HepG2 (cell line): ENCODE data around the gene ATP1B2. TPM values are rescaled to one million over a fixed set of nuclear protein-coding genes. Genes with fewer than 3 reads are reported as not detected.

ENCODE experiments used
- ATAC-seq: fragments of 200-7000 bp; cut with Tn5 transposase; 3 replicates; pipeline ENCODE4 v1.9.1; 2020; ENCODE audit warnings: mild to moderate bottlenecking, moderate library complexity
- BruUV-seq: library from RNA; stranded (reverse); fragments of 400-500 nt; replicated peaks from 2 replicates; lab custom pipeline; 2021; lab: Mats Ljungman, UMichigan
- CTCF ChIA-PET: fragments of 300-600 bp; formaldehyde crosslinking; extraction: SDS; loops from one replicate; lab custom pipeline; 2021; ENCODE audit warnings: low total read pairs, inconsistent platforms, low intra/inter-chr PET ratio; lab: Yijun Ruan, JAX
- POLR2A ChIA-PET: fragments of 350-600 bp; sonication (Branson Sonifier 250); formaldehyde crosslinking; loops from one replicate; lab custom pipeline; 2020; ENCODE audit warnings: antibody characterized with exemption, inconsistent platforms; lab: Yijun Ruan, JAX
- DNase-seq: peaks from one replicate; pipeline ENCODE4 v3.0.0-alpha.2; 2015; ENCODE audit warnings: low spot score
- FAIRE-seq: peaks from 3 replicates; lab custom pipeline; 2011; peaks lifted over from hg19 to GRCh38; lab: Jason Lieb, UNC
- H2AFZ ChIP-seq: one replicate; pipeline ENCODE4 v1.6.1; 2011; ENCODE audit warnings: low read length, inconsistent platforms
- H3K27ac ChIP-seq: fragments of 300-600 bp; 3 replicates; pipeline ENCODE4 v1.8.0; 2011; ENCODE audit warnings: mixed run types, mild to moderate bottlenecking, mixed read lengths, low read length, inconsistent platforms; ENCODE audit not compliant: insufficient read depth; ENCODE audit errors: extremely low read length
- H3K27me3 ChIP-seq, 2 experiments: fragments of 200-600 bp in 1 of 2; 2 replicates in 1 of 2; 3 replicates in 1 of 2; pipeline versions ENCODE4 v1.6.0 to v1.8.0; 2011; ENCODE audit warnings: low read length in 2 of 2, mild to moderate bottlenecking in 2 of 2, moderate library complexity in 2 of 2, inconsistent platforms in 1 of 2; ENCODE audit not compliant: insufficient read depth in 2 of 2, control insufficient read depth in 1 of 2
- H3K36me3 ChIP-seq, 2 experiments: fragments of 200-600 bp in 1 of 2; replicated peaks in 1 of 2; 2 replicates in 1 of 2; 3 replicates in 1 of 2; pipeline versions ENCODE4 v1.5.1 to v1.8.0; 2011; ENCODE audit warnings: low read length in 2 of 2, inconsistent platforms in 1 of 2; ENCODE audit not compliant: insufficient read depth in 2 of 2, control insufficient read depth in 1 of 2
- H3K4me1 ChIP-seq: 2 replicates; pipeline ENCODE4 v1.5.1; 2012; ENCODE audit warnings: low read length, inconsistent platforms; ENCODE audit not compliant: insufficient read depth
- H3K4me2 ChIP-seq: 2 replicates; pipeline ENCODE4 v1.6.0; 2011; ENCODE audit warnings: low read depth, low read length, inconsistent platforms
- H3K4me3 ChIP-seq, 3 experiments: fragments of 200-600 bp in 1 of 3; sonication (generic), shearing (Covaris generic) in 1 of 3; replicated peaks in 1 of 3; 2 replicates each; pipeline ENCODE4 v1.5.1; 2011 to 2016; ENCODE audit warnings: low read length in 3 of 3, inconsistent platforms in 2 of 3, low read depth in 2 of 3, mild to moderate bottlenecking in 2 of 3, control low read depth in 1 of 3, mixed read lengths in 1 of 3; ENCODE audit not compliant: insufficient read depth in 1 of 3
- H3K79me2 ChIP-seq: one replicate; pipeline ENCODE4 v1.6.1; 2011; ENCODE audit warnings: low read length, inconsistent platforms; ENCODE audit not compliant: insufficient read depth
- H3K9ac ChIP-seq: 2 replicates; pipeline ENCODE4 v1.6.0; 2011; ENCODE audit warnings: mild to moderate bottlenecking, low read depth, low read length, inconsistent platforms; ENCODE audit not compliant: insufficient read depth
- H3K9me3 ChIP-seq: 2 replicates; pipeline ENCODE4 v1.5.1; 2012; ENCODE audit warnings: mild to moderate bottlenecking, low read length
- H4K20me1 ChIP-seq: 2 replicates; pipeline ENCODE4 v1.6.0; 2011; ENCODE audit warnings: inconsistent platforms, mild to moderate bottlenecking, low read length, moderate library complexity; ENCODE audit not compliant: insufficient read depth
- FUBP1 ChIP-seq: sonication (generic); formaldehyde crosslinking; IDR thresholded peaks from 2 replicates; pipeline ENCODE4 v1.5.1; 2020; ENCODE audit warnings: missing genetic modification reagents, mild to moderate bottlenecking, borderline replicate concordance
- HNF4G ChIP-seq, 2 experiments: sonication (generic) in 1 of 2; formaldehyde crosslinking in 1 of 2; IDR thresholded peaks; 2 replicates each; pipeline versions ENCODE4 v1.4.0 to v1.6.1; 2011 to 2020; ENCODE audit warnings: borderline replicate concordance in 2 of 2, low read depth in 2 of 2, mild to moderate bottlenecking in 2 of 2, low read length in 1 of 2, missing genetic modification reagents in 1 of 2, moderate library complexity in 1 of 2
- HOXA7 ChIP-seq: sonication (generic); formaldehyde crosslinking; IDR thresholded peaks from 2 replicates; pipeline ENCODE4 v1.8.1; 2022; ENCODE audit warnings: mild to moderate bottlenecking, missing genetic modification reagents, moderate library complexity
- NFRKB ChIP-seq: fragments of 450-650 bp; IDR thresholded peaks from 2 replicates; pipeline ENCODE4 v1.6.1; 2017
- PITX1 ChIP-seq: sonication (generic); formaldehyde crosslinking; IDR thresholded peaks from 2 replicates; pipeline ENCODE4 v1.5.1; 2020; ENCODE audit warnings: mild to moderate bottlenecking, missing genetic modification reagents
- SRF ChIP-seq: IDR thresholded peaks from 2 replicates; pipeline ENCODE4 v1.6.1; 2011; ENCODE audit warnings: mild to moderate bottlenecking, low read depth, low read length, moderate library complexity
- ZFP82 ChIP-seq: sonication (generic); formaldehyde crosslinking; IDR thresholded peaks from 2 replicates; pipeline ENCODE4 v1.5.1; 2020; ENCODE audit warnings: mild to moderate bottlenecking, missing genetic modification reagents, borderline replicate concordance
- ZMYM3 ChIP-seq: sonication (generic); formaldehyde crosslinking; IDR thresholded peaks from 2 replicates; pipeline ENCODE4 v1.5.1; 2020; ENCODE audit warnings: mild to moderate bottlenecking, missing genetic modification reagents
- ZNF460 ChIP-seq: sonication (generic); formaldehyde crosslinking; IDR thresholded peaks from 2 replicates; pipeline ENCODE4 v1.5.1; 2020; ENCODE audit warnings: missing genetic modification reagents, mild to moderate bottlenecking, borderline replicate concordance
- ZNF543 ChIP-seq: sonication (generic); formaldehyde crosslinking; IDR thresholded peaks from 2 replicates; pipeline ENCODE4 v1.4.0; 2020; ENCODE audit warnings: mild to moderate bottlenecking, missing genetic modification reagents
- WGBS: methylation state at CpG from one replicate; pipeline ENCODE4 v1.1.6; 2017; ENCODE audit warnings: low lambda C conversion rate; 5-methylcytosine and 5-hydroxymethylcytosine counted together
- in situ Hi-C: cut with HindIII; loops from 2 replicates; pipeline ENCODE4 v1.10.0; 2017; ENCODE audit warnings: low pct_unique_long_range_greater_than_20kb; ENCODE audit not compliant: extremely low pct_ligation_motif_present
- intact Hi-C: fragments of 100-400 bp; cut with micrococcal nuclease; formaldehyde crosslinking; loops from one replicate; pipeline ENCODE4 v1.10.0; 2022; ENCODE audit not compliant: unreplicated experiment
- polyA plus RNA-seq, 8 experiments: library from polyadenylated mRNA; depleted of rRNA in 3 of 8; stranded (reverse) in 7 of 8; unstranded in 1 of 8; fragments of >200 nt; fragmentation: Illumina TruSeq in 4 of 8; extraction: Trizol in 4 of 8; gene quantifications; 2 replicates each; pipeline versions ENCODE4 v1.2.1 to v1.2.3, GENCODE V29; 2011 to 2016; ENCODE audit warnings: low read depth in 4 of 8, missing spikeins in 1 of 8, mixed read lengths in 1 of 8; ENCODE audit not compliant: insufficient read depth in 1 of 8
- total RNA-seq, 5 experiments: library from RNA; depleted of rRNA; stranded (reverse); fragments of >200 nt; fragmentation: Illumina TruSeq; extraction: Trizol; gene quantifications; 2 replicates each; pipeline ENCODE4 v1.2.3, GENCODE V29; 2016; ENCODE audit warnings: low read depth in 1 of 5

ATP1B2 gene
- total and polyA plus RNA-seq, 2 of the 13 experiments (the other 11 are each of a cell fraction or from before 2014, with no cell fraction given), result not detected

DNA sequence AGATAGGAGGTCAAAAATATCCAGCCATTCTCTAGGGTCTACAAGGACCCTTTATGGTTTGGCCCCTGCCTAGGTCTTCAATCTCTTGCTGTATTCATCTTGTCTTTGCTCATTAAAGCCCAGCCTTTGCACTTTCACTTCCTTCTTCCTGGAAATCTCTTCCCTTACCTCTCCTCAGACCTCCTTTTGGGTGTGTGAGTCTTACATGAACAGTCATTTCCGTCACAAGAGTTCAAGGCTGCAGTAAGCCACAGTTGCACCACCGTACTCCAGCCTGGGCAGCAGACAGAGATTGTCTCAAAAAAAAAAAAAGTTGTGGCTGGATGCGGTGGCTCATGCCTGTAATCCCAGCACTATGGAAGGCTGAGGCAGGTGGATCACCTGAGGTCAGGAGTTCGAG, 6.0 kb upstream of the ATP1B2 start:
- peaks cover 0 to under 1% of the 10 kb centered on the region in 2 experiments; a peak in 1 of 5 replicates for H3K27me3 ChIP-seq
- H2AFZ ChIP-seq, result no peak overlapping the region
- no peak for DNase-seq
- no peaks in the 10 kb centered on the region for H3K79me2 ChIP-seq
- in situ Hi-C loops, result no loop called here
- no peak overlapping the region for H3K9ac ChIP-seq
- POLR2A ChIA-PET, result no interaction called here
- no peak for TF ChIP-seq FUBP1 (CRISPR knock-in tag)
- TF ChIP-seq ZMYM3 (CRISPR knock-in tag), result no peak
- no peak for TF ChIP-seq SRF
- TF ChIP-seq ZNF460 (CRISPR knock-in tag), result no peak
- TF ChIP-seq HNF4G (IDR thresholded peaks at IDR 0.05; ENCODE audit: borderline replicate concordance, low read depth, low read length), result no peak
- TF ChIP-seq HNF4G (CRISPR knock-in tag; IDR thresholded peaks at IDR 0.05; ENCODE audit: borderline replicate concordance, low read depth), result no peak
- TF ChIP-seq ZNF543 (CRISPR knock-in tag), result no peak
- no peak for TF ChIP-seq PITX1 (CRISPR knock-in tag)
- no peak for TF ChIP-seq ZFP82 (CRISPR knock-in tag)
- no peak for TF ChIP-seq HOXA7
- no peak for TF ChIP-seq NFRKB
- no peak for ATAC-seq
- intact Hi-C loops, result no loop called here
- no peak for FAIRE-seq
- no peak overlapping the region for H3K4me3 ChIP-seq
- 44% methylated on average over 4 of the region's 4 CpGs for WGBS
- peaks cover 3% of the 10 kb centered on the region for H3K4me1 ChIP-seq
- BruUV-seq, result no TSS peak
- no peak overlapping the region for H3K4me2 ChIP-seq
- CTCF ChIA-PET, result no interaction called here
- no peaks in the 10 kb centered on the region for H4K20me1 ChIP-seq
- no peaks in the 10 kb centered on the region for H3K36me3 ChIP-seq
- no peaks in the 10 kb centered on the region for H3K9me3 ChIP-seq
- H3K27ac ChIP-seq, result no peak overlapping the region
